COLO829 (cell line): ENCODE measurements around the gene MAL.

Source experiments
- DNase-seq: peaks from one replicate; pipeline ENCODE4 v3.0.0; 2012; ENCODE audit warnings: low spot score

MAL gene

GRCh38 chr2:95016616-95017015, 8.9 kb upstream of the MAL start:
- DNase-seq, result no peak

DNA sequence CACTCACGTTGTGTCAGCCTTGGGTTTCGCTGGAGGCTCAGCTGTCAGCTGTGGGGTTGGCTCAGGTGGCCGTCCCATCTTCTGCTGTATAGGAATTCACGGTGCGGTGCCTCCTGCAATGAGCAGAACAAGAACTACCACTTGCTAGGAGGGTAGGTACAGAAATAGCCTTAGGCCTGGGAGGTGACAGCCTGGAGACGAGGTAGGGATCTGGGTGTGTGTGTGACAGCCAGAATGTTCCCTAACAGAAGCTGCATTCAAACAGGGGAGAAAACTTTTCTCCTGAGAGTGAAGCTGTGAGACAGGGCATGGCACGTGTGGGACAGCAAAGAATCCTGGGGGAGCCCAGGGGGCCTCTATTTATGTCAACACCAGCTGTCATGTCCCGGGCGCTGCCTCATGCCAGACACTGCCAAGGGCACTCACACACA, 8.4 kb upstream of the MAL start:
- DNase-seq, result no peak

DNA sequence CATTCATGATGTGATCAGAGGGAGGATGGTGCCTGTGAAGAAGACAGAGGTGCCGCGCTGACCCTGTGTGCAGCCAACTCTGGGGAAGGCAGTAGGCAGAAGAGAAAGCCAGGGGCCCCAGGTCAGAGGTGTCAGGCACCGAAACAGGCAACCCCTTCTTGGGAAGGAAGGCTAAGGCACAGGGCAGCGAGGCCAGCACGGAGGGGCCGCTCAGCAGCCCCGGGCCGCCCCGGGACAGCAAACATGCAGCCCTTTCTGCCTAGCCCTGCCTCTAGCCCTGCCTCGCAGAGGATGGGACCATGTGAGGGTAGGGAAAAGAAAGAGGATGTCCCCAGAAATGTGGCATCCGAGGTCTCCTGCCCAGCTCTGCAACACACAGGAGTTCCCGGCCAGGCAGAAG, 7.7 kb upstream of the MAL start:
- no peak for DNase-seq

GRCh38 chr2:95018301-95018700, 7.2 kb upstream of the MAL start:
- no peak for DNase-seq

DNA sequence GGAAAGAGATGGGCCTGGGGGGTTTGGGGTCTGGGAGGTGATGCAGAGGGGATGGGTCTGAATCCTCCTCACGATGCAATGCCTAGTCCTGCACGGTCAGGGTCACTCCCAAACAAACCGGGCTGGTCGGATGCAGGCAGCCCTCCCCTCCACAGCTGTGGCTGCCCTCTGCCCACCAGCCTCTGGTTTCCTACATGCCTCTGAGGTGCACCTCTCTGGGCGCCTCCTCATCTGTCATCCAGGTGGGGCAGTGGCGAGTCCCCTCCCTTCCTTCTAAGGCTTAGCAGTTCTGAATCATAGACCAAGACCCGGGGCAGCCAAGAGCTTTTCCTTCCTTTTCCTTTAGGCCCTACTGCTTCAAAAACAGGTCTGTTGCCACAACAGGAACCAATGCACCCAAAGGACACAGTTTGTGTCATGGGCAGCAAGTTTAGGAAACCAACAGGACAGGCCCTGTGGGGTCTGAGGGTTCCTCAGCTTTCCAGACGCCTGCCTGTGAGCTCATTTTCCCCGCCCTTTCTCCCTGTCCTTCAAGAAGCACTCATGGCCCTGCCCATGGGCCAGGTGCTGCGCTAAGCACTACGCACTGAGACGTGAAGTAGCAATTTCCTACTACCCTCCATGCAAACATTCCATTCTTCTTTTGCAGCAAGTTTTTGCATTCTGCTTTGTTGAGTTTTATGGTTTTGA, 6.5 kb upstream of the MAL start:
- DNase-seq, result no peak

DNA sequence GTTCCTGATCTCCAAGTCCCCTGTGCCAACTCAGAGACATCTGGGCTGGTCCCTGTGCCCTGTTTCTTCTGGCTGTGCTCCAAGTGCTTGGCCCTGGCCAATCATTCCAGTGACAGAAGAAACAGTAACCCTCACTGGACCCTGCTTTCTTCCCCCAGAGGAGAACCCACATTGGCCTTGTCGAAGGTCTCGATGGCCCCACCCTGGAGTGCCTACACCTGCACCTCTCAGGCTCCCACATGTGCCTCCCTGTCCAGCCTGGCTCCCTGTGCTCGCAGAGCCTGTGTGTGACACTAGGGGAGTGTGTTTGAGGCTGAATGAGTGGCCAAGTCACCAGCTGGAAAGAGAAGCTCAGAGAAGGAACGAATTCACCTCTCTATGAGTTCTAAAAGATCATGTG, 5.9 kb upstream of the MAL start:
- no peak for DNase-seq

DNA sequence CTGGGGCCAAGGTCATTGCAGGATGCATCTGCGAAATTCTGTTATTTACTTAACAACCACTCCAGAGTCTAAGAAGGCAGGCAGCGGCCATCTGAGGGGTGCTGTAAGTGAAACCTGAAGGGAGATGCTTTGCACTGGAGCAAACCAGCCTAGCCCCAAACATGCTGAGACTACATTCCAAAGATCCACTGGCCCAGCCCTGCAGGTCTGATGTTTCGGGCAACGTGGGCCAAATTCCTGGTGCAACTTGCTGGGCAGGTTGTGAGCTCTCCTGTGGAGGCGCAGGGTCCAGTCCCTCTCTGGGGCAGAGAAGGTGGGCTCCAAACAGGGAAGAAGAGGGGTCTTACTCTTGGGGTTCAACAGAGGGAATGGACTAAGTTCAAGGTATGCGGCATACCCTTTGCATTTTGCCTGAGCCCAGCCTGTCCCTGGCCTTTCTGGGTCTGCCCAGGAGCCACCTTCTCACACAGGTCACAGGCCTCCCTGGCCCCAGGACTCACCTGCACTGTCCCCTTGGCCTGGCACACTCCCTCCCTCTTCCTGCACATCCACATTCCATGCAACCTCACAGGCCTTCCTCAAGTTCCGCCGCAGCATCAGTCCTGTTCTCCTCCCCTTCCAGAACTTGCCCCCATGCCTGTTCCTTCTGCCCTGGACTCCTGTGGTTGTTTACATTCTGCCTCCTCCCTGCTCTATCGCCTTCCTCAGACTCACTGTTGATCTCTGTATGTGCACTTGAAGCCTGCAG, 5.1 kb upstream of the MAL start:
- no peak for DNase-seq

DNA sequence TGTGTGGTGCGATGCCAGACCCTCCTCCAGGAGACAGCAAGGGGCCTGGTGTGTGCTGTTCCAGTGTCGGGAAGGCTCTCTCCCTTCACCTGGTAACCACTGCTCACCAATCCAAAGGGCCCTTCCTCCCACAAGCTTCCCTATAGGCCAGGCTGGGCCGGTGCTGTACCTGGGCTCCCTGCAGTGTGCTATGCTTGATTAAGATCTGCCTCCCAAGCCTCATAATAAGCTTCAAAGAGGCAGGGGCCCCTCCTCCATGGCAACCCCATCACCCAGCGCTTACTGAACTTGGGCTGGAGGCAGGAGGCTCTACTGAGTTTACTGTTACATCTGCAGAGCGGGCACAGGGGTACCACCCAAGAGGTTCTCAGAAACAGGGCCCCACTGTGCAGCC, 4.5 kb upstream of the MAL start:
- no peak for DNase-seq

GRCh38 chr2:95021847-95022246, 3.7 kb upstream of the MAL start:
- no peak for DNase-seq

GRCh38 chr2:95022309-95023221, 2.9 kb upstream of the MAL start:
- peak; percentile 55 for DNase-seq

GRCh38 chr2:95023222-95023597, 2.3 kb upstream of the MAL start:
- no peak for DNase-seq

DNA sequence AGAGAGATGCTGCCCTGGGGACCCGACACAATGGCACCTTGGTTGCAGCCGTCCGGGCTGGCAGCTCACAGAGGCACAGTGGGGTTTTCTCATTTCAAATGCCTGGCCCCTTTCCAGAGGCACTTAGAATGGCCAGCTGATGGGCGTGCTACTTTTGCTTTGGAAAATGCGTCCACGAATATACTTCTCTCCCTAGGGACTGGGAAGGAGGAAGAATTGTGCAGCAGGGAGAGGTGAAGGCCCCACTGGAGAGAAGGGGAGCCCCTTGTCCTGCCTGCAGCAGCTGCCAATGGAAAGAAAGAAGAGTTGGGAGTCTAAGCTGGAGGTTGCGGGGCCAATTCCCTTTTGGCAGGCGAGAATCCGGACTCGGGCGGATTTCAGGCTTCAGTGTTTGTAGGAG, 1.1 kb upstream of the MAL start:
- no peak for DNase-seq

DNA sequence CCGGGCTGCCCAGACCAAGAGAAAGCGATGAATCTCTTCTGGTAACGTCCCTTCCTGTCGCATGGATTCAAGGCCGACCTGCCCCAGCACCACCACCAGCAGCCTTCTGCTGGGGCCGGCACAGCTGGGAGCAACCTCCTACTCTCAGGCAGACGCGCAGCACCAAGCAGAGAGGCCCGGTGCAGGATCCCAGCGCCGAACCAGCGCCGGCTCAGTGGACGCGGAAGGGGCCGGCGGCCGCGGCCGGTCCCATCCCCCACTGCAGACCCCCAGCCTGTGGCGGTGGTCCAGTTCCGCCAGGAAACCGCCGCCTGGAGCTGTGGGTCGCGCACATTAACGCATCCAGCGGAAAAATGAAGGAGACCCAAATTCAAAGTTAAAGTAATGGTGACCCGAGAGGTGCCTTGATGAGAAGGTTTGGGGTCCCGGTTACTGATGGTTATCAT, 525 bp upstream of the MAL start:
- no peak for DNase-seq

DNA sequence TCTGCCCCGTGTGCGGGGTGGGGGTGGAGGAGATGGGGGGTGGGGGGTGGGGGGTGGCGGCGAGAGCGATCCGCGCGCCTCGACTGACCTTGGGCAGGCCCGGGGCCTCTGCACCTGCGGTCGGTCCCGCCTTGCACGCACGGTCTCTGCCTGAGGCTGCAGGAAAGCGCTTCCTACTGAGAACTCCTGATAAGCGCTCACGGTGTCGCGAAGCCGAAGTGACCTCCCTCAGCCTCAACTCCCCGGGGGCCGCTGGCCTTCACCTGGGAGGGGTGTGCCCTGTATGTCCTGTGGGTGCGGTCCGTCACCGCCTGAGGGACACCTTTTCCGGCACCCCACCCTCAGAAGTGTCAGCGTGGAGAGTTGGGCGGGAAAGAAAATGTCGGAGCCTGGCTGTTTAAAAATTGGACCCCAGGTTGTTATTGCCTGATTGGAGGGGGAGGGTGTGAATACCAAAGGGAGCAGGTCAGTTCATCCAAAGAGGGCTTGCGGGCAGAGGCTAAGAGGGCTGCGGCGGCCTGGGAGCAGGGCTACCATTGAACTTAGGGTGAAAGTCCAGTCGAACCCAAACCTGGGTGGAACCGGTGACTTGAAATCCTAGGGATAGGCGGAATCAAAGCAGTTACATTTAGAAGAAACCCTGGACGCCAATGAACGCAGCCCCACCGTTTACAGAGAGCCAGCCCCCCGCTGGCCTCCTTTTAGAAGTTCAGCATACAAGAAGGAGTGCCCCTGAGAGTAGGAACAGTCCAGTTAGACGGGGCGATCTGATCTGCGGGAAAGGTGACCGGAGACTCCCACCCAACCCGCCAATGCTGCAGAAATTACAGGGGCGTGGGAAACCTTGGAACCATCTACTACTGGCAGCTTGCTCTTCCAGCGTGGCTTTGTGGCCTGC, 1.2 kb downstream of the MAL start:
- no peak for DNase-seq

- no peak for DNase-seq
These were observed 1.8 kb downstream of the MAL start for GRCh38 chr2:95027369-95027720.

GRCh38 chr2:95029898-95030341, 4.4 kb downstream of the MAL start:
- DNase-seq, result no peak

- no peak for DNase-seq
These were observed 5.0 kb downstream of the MAL start for GRCh38 chr2:95030496-95030895.

- DNase-seq, result no peak
These were observed 5.7 kb downstream of the MAL start for GRCh38 chr2:95031076-95031725.

- no peak for DNase-seq
These were observed 6.2 kb downstream of the MAL start for GRCh38 chr2:95031726-95032116.

DNA sequence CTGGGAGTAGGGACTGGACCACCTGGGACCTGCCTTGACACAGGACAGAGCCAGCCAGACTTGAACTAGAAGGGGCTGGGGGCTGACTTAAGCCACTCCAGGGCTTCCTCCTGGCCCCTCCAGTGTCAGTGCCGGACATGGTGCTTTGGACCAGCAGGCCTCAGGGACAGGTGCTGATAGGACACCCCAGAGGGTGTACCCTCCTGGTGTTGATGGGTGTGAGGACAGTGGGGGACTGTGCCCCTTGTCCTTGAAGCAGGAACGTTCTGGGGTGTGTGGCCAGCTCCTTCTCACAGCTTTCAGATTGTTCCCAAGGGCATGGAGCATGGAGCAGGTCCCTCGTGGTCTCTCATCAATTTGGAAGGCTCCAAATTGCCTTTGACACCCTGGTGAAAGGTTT, 6.8 kb downstream of the MAL start:
- DNase-seq, result no peak

DNA sequence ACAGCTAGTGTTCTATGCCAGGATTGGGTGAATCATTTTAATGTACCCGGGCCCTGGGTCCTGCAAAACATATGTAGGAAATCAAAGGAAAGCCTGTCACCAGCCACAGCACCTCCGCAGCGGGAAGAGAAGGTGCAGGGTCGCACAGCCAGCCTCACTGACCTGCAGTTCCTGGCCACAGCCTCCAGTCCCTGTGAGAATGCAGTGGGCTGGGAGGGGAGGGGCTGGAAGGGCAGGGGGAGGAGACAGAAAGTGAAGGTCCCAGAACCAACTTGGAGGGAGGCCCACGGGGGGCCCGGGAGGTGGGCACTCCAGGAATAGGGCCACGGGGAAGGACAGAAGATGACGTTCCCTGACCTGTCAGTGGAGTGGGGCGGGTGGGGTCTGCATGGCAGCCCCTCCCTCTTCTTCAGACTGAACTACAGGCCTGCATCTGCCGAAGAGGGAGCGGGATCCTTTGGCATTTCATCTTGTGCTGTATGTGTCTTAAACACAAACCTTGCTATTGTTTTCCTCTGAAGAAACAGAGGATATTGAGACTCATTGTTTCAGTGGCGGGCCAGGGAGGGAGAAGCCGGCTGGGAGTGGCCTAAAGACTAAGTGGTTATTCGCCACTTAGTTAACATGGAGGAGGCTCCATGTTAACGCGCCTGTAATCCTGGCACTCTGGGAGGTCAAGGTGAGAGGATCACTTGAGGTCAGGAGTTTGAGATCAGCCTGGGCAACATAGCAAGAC, 7.5 kb downstream of the MAL start:
- DNase-seq, result no peak
